HG03103 (cell line): ENCODE results near the gene DAPK2.

Experiments
- ATAC-seq: cut with Tn5 transposase; IDR thresholded peaks from one replicate; pipeline ENCODE4 v1.9.1; 2021; ENCODE audit warnings: low read depth; ENCODE audit not compliant: unreplicated experiment

DAPK2 gene

DNA sequence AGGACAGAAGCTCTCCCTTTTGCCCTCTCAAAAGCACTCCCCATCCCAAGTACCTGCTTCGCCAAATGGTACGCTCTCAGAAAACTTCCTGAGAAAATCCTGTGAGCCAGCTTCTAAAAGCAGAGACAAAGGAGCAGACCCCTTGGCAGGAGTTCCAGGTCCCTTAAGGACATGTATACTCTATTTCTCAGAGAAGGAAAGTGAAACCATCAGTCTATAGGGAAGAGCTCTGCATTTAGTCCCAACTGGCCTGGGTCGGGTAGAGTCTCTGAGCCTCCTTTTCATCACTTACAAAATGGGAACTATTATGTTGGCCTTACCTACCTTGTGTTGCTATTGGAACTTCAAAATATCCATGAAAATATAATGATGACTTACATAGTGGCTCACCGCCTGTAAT lies 19.7 kb downstream of the DAPK2 start:
- no peak for ATAC-seq

GRCh38 chr15:64024172-64025050 lies 21.9 kb downstream of the DAPK2 start:
- no peak for ATAC-seq

DNA sequence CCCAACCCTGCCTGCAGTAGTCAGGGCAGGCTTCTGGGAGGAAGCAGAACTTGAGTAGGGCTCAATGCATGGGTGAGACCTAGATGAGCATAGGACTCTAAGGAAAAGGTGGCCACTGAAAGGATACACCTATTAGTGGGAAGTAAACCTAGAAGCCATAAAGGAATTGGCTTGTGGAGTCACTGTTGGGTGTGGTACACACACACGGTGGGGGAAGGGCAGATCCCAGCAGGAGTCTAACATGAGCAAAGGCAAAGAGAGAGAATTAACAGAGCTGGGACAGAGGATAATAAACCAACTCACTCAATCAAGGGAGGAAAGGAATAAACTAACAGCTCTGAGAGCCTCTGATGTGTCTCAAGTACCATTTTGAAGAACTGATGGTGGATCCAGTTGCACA lies 23.1 kb downstream of the DAPK2 start:
- no peak for ATAC-seq

DNA sequence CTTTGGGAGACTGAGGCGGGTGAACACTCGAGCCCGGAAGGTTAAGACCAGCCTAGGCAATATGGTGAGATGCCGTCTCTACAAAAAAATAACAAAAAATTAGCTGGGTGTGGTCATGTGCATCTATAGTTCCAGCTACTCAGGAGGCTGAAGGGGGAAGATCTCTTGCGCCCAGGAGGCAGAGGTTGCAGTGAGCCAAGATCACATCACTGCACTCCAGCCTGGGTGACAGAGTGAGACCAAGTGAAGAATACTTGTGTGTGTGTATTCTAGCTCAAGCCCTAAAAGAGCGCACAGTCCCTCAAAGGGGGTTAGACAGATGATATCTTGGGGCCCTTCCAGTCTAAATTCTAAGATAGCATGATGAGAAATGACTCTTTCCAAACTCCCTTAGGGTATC lies 23.7 kb downstream of the DAPK2 start:
- no peak for ATAC-seq

DNA sequence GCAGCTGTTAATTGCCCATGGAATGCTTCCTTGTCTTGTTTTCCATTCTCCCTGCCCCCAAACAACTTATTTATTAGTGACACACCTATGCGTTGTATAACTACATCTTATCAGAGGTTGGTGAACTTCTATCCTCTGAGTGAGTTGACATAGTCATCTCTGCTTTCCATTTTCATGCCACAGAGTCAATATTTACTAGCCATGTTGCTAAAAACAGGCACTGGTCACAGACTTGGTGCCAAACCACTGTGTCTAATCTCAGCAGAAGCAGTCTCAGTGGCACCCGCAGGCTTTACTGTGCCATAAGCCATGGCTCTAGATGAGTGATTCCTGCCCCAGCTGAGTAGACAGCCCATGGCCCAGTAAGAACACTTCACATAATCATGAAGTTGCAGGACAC lies 26.5 kb downstream of the DAPK2 start:
- no peak for ATAC-seq

- ATAC-seq = no peak
Measured at GRCh38 chr15:64017591-64018163, 28.6 kb downstream of the DAPK2 start.

DNA sequence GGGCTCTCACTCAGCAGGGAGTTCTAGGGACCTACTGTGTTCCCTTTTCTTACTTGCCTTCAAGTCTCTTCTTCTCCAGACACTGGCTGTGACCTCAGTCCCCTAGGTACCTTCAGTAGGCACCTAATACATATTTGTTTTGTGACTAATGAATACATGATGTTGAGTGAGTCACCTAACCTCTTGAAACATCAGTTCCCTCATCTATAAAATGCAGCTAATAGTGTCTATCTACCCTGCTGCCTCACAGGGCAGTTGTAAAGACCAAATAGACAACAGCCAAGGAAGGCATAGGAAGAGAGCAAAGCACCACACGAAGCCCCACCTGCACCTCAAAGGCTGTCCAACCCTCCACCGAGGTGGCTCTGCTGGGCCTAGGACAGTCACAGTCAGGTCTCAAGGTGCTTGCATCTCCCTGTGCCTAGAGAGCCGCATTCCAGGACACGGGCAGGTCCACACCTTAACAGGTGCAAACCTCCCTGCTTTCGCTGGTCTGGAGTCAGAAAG lies 29.1 kb downstream of the DAPK2 start:
- no peak for ATAC-seq

- ATAC-seq = no peak
Measured at GRCh38 chr15:64016257-64016656, 30.0 kb downstream of the DAPK2 start.

- ATAC-seq = no peak
Measured at GRCh38 chr15:64014995-64015394, 31.3 kb downstream of the DAPK2 start.

- no peak for ATAC-seq
Measured at GRCh38 chr15:64013179-64014062, 32.9 kb downstream of the DAPK2 start.

- no peak for ATAC-seq
Measured at GRCh38 chr15:64011736-64012135, 34.5 kb downstream of the DAPK2 start.

DNA sequence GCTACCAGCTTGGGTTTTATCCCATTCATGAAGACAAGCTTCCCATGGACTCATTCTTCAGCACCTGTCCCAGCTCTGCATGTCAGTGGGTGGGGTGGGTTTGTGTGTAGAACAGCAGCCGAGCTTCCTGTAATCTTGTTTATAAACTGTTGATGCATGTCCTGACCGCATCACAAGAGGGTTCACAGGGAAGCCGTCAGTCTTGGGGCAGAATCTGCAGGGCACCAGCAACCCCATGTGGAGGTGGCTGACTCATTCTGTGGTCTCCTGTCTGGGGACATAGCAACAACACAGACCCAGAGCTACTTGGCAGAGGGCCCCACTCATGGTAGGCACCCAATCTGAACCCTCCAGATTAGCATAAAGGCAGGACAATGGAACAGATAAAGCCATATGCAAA lies 35.6 kb downstream of the DAPK2 start:
- peak; percentile 79 for ATAC-seq

DNA sequence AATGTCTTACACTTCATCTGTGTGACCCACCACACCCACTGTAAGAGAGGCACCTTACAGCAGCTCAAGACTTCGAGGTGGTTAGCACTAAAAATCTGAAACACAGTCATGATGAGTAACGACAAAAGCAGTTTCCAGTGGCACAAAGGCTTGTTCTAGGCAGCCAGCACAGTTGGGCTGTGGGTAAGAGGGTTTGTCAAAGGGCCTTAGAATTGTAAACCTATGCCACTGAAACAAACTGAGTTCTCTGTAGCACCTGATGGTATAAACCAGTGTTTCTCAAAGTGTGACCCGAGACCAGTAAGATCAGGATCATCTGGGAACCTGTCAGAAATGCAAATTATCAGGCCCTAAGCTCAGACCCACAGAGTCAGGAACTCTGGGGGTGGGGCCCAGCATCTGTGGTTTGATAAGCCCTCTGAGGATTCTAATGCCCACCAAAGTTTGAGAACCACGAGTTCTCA lies 36.5 kb downstream of the DAPK2 start:
- ATAC-seq = no peak

- ATAC-seq = no peak
Measured at GRCh38 chr15:64009241-64009640, 37.0 kb downstream of the DAPK2 start.

- no peak for ATAC-seq
Measured at GRCh38 chr15:64008177-64008576, 38.1 kb downstream of the DAPK2 start.

DNA sequence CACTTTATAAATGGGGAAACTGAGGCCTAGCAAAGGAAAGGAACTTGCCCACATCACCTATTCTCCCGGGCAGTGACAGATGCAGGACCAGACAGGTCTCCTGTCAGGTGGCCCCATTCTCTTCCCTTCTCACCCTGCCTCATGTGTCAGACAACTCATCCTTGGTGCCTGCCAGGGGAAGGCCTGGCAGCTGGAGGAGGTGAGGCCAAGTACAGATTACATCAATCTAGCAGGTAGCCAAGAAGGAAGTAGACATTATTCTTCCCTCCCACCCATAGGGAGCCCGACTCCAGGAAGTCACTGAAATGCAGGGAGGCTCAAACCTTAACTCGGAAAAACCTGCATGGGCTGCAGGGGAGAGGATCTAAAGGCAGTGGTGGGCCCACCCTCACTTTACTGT lies 39.6 kb downstream of the DAPK2 start:
- ATAC-seq = no peak

GRCh38 chr15:64004587-64004986 lies 41.7 kb downstream of the DAPK2 start:
- no peak for ATAC-seq

DNA sequence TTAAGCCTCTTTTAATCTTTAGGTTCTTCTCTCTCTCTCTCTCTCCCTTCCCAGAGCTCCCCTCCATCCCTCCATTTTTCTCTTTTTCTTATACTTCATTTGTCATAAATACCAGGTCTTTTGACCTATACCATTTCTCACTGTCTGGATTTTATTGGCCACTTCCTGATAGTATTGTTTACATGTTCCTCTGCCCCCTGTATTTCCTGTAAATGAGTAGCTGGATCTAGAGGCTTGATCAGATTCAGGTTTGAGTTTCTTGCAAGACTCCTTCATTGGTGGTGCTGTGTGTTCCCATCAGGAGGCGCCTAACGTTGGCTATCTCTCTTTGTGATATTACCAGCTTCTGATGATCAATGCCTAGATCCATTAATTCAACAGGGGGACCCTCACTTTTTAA lies 42.2 kb downstream of the DAPK2 start:
- no peak for ATAC-seq

- ATAC-seq = no peak
Measured at GRCh38 chr15:64003182-64003581, 43.1 kb downstream of the DAPK2 start.

DNA sequence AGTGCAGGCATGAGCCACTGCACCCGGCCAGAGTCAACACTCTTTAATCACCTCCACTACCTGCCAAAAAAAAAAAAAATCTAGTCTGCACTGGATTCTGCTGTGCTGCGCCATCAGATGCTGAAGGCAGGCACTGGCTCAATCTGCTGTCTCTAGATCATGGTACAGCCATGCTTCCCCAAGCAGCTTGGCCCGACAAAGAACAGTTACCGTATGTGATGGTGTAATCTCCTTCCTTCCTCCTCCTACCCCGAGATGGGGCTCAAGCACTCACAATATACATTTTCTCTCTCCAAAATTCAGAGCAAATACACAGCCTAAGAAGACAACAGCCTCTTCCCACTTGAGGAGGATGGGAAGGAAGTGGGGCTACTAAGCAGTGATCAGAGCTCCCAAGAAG lies 45.1 kb downstream of the DAPK2 start:
- ATAC-seq = no peak
